Psoas muscle (tissue), 8 donors: ENCODE measurements around the gene MVD. TPM values are rescaled to one million over a fixed set of nuclear protein-coding genes. Genes with fewer than 3 reads are reported as not detected.
"Not testable (repeated sequence)": the region's sequence is repeated elsewhere in the genome, so short reads cannot be mapped to it uniquely, and the experiment has no call there.

Source experiments
- ATAC-seq, 4 donors: fragments of 200-7000 bp; cut with Tn5 transposase; one replicate each; pipeline ENCODE4 v1.9.1; 2020; ENCODE audit warnings: moderate library complexity in 3 of 4, mild to moderate bottlenecking in 2 of 4
- DNase-seq, 2 donors: peaks; one replicate each; pipeline ENCODE4 v3.0.0-alpha.2; 2020
- H3K27ac ChIP-seq: fragments of 200-600 bp; one replicate; pipeline ENCODE4 v1.8.0; 2022
- H3K27me3 ChIP-seq, 3 donors: fragments of 200-600 bp in 1 of 3; one replicate each; pipeline versions ENCODE4 v1.6.1 to v1.8.0; 2013 to 2022; ENCODE audit warnings: low read length in 2 of 3, mild to moderate bottlenecking in 2 of 3, moderate library complexity in 1 of 3; ENCODE audit not compliant: insufficient read depth in 3 of 3
- H3K36me3 ChIP-seq, 2 donors: fragments of 200-600 bp in 1 of 2; one replicate each; pipeline versions ENCODE4 v1.6.1 to v1.8.0; 2013 to 2022; ENCODE audit warnings: low read depth in 1 of 2, mild to moderate bottlenecking in 1 of 2, moderate library complexity in 1 of 2; ENCODE audit not compliant: insufficient read depth in 1 of 2
- H3K4me1 ChIP-seq: fragments of 200-600 bp; one replicate; pipeline ENCODE4 v1.8.0; 2022
- H3K4me3 ChIP-seq: fragments of 200-600 bp; one replicate; pipeline ENCODE4 v1.8.0; 2022; ENCODE audit warnings: mild to moderate bottlenecking
- H3K9me3 ChIP-seq: fragments of 200-600 bp; one replicate; pipeline ENCODE4 v1.8.0; 2022
- WGBS, 3 donors: extraction: QIAGEN DNeasy Blood & Tissue Kit; methylation state at CpG; one replicate each; pipeline versions ENCODE4 v1.1.6 to v1.1.7; 2013; 5-methylcytosine and 5-hydroxymethylcytosine counted together
- intact Hi-C, 2 donors: fragments of 100-400 bp; cut with DNase I; formaldehyde crosslinking; loops; one replicate each; pipeline versions ENCODE4 v1.11.0 to v1.14.2; 2022
- polyA plus RNA-seq, 3 donors: library from polyadenylated mRNA; stranded (reverse); fragments of 200-250 nt; gene quantifications; one replicate each; pipeline ENCODE4 v1.2.3, GENCODE V29; 2013
- total RNA-seq, 4 donors: library from RNA; stranded (reverse); fragmentation: NEBNext Ultra II Directional in 2 of 4; extraction: Animal tissue kit (Norgen Biotek cat#: 25700) in 2 of 4; gene quantifications; one replicate each; pipeline versions ENCODE4 v1.2.1 to v1.2.4, GENCODE V29; 2021 to 2023
- TF ChIP-seq, protein P1 (sequence below): fragments of 200-600 bp; IDR thresholded peaks from one replicate; pipeline ENCODE4 v1.8.0; 2022; ENCODE audit warnings: antibody characterized with exemption
- donor health status: healthy with polysubstance abuse.
- donor health status: DM: no; HTN: no; CAD: no; lungs with moderate emphysema.
- donor health status: Bipolar disorder and iron deficiency.
- donor health status: healthy.
- donor health status: DM: yes; HTN: yes; CAD: no.
- donor health status: DM: no; HTN: no; CAD: no.
- donor health status: DM: no; HTN: no; CAD: no.
- donor health status: DM: yes; HTN: yes; CAD: no.

The MVD gene
- total and polyA plus RNA-seq, 7 donors = 11.7 to 26.8 (median 15.9) TPM

DNA sequence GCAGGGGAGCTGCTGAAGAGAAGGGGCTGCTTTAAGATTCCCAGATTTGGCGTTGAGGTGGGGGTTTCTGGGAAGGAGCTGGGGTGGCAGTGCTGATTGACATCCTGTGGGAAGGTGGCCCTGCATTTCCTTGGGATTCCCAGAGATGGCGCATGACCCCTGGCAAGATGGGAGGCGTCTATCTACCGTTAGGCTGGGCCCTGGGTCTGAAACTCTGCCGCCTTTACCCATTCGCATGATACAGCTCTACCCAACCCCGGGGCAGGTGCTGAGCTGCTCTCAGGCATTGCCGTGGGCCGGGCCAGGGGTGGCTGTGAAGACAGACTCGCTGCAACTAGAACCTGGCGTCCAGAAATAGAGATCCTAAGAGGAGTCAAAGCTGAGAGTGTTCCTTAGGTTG is 9.9 kb upstream of the MVD start:
- WGBS, 3 donors = 29 to 53% (median 32%) methylated on average over 11 of the region's 11 CpGs
- H3K9me3 ChIP-seq = no peaks in the 10 kb centered on the region
- ATAC-seq (peak; percentile 44 to 70 (median 60)), DNase-seq (peak in 1 of 2 donors; percentile 73)
- peaks cover 50% of the 10 kb centered on the region for H3K4me1 ChIP-seq
- intact Hi-C loops = no loop called here
- peaks cover 0 to 7% of the 10 kb centered on the region in 2 donors for H3K36me3 ChIP-seq
- H3K27me3 ChIP-seq = no peaks in the 10 kb centered on the region
- TF ChIP-seq, protein P1, sequence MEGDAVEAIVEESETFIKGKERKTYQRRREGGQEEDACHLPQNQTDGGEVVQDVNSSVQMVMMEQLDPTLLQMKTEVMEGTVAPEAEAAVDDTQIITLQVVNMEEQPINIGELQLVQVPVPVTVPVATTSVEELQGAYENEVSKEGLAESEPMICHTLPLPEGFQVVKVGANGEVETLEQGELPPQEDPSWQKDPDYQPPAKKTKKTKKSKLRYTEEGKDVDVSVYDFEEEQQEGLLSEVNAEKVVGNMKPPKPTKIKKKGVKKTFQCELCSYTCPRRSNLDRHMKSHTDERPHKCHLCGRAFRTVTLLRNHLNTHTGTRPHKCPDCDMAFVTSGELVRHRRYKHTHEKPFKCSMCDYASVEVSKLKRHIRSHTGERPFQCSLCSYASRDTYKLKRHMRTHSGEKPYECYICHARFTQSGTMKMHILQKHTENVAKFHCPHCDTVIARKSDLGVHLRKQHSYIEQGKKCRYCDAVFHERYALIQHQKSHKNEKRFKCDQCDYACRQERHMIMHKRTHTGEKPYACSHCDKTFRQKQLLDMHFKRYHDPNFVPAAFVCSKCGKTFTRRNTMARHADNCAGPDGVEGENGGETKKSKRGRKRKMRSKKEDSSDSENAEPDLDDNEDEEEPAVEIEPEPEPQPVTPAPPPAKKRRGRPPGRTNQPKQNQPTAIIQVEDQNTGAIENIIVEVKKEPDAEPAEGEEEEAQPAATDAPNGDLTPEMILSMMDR = peak; percentile 25
- no peak overlapping the region for H3K4me3 ChIP-seq
- peak overlapping the region; percentile 82 for H3K27ac ChIP-seq

DNA sequence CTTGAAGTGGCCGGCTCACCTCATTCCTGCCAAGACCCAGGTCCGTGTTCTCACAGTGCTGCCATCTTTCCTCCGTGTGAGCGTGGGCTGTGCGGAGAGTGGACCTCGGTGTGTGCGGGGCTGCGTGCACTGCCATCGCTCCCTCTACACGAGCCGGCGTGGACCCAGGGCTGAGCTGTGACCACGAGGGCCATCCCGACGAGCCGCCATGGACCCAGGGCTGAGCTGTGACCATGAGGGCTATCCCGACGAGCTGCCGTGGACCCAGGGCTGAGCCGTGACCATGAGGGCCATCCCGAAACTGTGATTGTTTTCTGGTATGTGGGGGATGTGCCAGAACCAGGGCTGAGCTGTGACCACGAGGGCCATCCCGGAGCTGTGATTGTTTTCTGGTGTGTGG is 8.9 kb upstream of the MVD start:
- TF ChIP-seq, protein P1 = no peak
- Histone ChIP-seq H3K4me3 (no peak overlapping the region), H3K36me3 (peaks cover 0 to 7% of the 10 kb centered on the region in 2 donors), H3K9me3 (no peaks in the 10 kb centered on the region), H3K27me3 (no peaks in the 10 kb centered on the region), H3K27ac (no peak overlapping the region), H3K4me1 (peaks cover 42% of the 10 kb centered on the region)
- 74 to 81% (median 77%) methylated on average over 23 of the region's 23 CpGs for WGBS, 3 donors
- intact Hi-C loops = no loop called here
- DNase-seq = no peak
- no peak for ATAC-seq

DNA sequence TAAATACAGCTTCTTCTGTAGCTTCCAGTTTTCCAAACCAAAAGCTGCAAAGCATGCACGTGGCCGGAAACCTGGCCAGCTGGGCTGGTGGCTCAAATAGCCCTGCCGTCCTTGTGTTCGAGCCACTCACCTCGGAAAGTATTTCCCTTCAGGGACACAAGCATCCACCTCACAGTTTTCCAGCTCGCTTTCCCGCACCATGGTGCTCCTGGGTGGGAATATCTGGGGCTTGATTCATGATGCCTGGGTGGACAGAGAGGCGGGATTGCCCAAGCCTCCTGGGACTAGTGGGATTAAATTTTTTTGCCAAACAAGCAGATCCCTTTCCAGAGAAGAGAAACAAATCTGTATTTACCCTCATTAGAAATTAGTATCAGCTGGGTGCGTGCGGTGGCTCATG is 7.1 kb upstream of the MVD start:
- no peak for DNase-seq
- WGBS, 3 donors = 23 to 27% (median 24%) methylated on average over 10 of the region's 10 CpGs
- peaks cover 0 to 7% of the 10 kb centered on the region in 2 donors for H3K36me3 ChIP-seq

DNA sequence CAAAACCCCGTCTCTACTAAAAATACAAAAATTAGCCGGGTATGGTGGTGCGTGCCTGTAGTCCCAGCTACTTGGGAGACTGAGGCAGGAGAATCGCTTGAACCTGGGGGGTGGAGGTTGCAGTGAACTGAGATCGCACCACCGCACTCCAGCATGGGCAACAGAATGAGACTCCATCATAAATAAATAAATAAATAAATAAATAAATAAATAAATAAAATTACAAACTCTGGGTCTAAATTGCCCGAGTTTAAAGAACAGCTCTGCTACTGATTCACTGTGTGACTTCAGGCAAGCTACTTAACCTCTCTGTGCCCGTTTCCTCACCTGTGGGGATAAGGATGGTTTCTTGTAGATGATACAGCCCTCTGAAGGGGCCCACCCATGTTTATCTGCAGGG is 6.6 kb upstream of the MVD start:
- H3K9me3 ChIP-seq, H3K4me3 ChIP-seq, H3K36me3 ChIP-seq, intact Hi-C loops, DNase-seq, ATAC-seq, H3K27me3 ChIP-seq: not testable (repeated sequence)
- peaks cover 32% of the 10 kb centered on the region for H3K4me1 ChIP-seq
- 92% methylated on average over 8 of the region's 8 CpGs for WGBS, 3 donors
- H3K27ac ChIP-seq = peak overlapping the region; percentile 46

More for the DNA sequence above, 7.1 kb upstream of the MVD start:
- TF ChIP-seq, protein P1 = no peak
- intact Hi-C loops = no loop called here
- Histone ChIP-seq H3K27ac (peak overlapping the region; percentile 46), H3K9me3 (no peaks in the 10 kb centered on the region), H3K27me3 (no peaks in the 10 kb centered on the region), H3K4me1 (peaks cover 32% of the 10 kb centered on the region), H3K4me3 (no peak overlapping the region)
- no peak for ATAC-seq

DNA sequence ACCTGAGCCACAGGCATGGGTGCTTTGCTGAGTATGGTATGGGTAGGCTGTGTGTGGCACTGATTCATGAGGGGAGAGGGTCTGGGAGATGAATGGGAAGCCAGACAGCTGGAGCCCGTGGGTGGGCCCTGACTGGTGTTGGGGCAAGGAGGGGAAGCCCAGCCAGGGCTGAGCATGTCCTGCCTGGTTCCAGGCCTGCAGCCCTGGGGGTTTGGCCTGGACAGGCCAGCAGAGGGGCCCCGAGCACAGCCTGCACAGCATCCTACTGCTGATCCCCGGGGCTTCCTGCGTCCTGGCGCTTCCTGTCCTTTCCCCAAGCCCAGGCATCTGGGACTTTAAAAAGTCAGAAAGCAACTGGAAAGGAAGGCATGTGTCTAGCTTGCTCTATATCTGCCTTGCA is 4.6 kb upstream of the MVD start:
- DNase-seq = no peak
- Histone ChIP-seq H3K27me3 (no peaks in the 10 kb centered on the region), H3K4me3 (no peak overlapping the region), H3K4me1 (peaks cover 15% of the 10 kb centered on the region), H3K9me3 (no peaks in the 10 kb centered on the region), H3K36me3 (peaks cover 0 to 7% of the 10 kb centered on the region in 2 donors), H3K27ac (no peak overlapping the region)
- intact Hi-C loops = no loop called here
- 57 to 66% (median 64%) methylated on average over 5 of the region's 5 CpGs for WGBS, 3 donors
- no peak for ATAC-seq
- TF ChIP-seq, protein P1 = no peak
